Measurements from ENCODE around the gene SECISBP2. TPM values are rescaled to one million over a fixed set of nuclear protein-coding genes. Genes with fewer than 3 reads are reported as not detected.
A peak's percentile ranks its signal among the peaks of the same experiment; 100 is the strongest.

SECISBP2 gene
- total RNA-seq, 2 donors from 2014 or later = 43.1 to 63.6 TPM

GRCh38 chr9:89358985-89359384 lies 40.7 kb downstream of the SECISBP2 start:
- no peak for ATAC-seq
- DNase-seq (ENCODE audit: low spot score) = no peak
- H3K27me3 Mint-ChIP-seq = no peaks in the 10 kb centered on the region
- H3K9me3 Mint-ChIP-seq = no peaks in the 10 kb centered on the region
- peak overlapping the region; percentile 28 to 54 for H3K27ac Mint-ChIP-seq
- no peak overlapping the region for H3K4me3 Mint-ChIP-seq
- H3K36me3 Mint-ChIP-seq = peaks cover 24% of the 10 kb centered on the region
- H3K4me1 Mint-ChIP-seq (ENCODE audit: low read depth in 2 of 2) = peaks cover 18 to 21% of the 10 kb centered on the region in 2 donors

- Mint-ChIP-seq H3K27me3 (no peaks in the 10 kb centered on the region), H3K4me3 (no peak overlapping the region), H3K4me1 (ENCODE audit: low read depth in 2 of 2) (peaks cover 18 to 20% of the 10 kb centered on the region in 2 donors), H3K36me3 (peaks cover 21% of the 10 kb centered on the region), H3K9me3 (no peaks in the 10 kb centered on the region), H3K27ac (peak overlapping the region; percentile 73 to 79)
- peak; percentile 61 to 71 for ATAC-seq
- peak; percentile 57 for DNase-seq (ENCODE audit: low spot score)
These were observed 41.5 kb downstream of the SECISBP2 start for GRCh38 chr9:89359751-89360261.

- Mint-ChIP-seq H3K4me1 (ENCODE audit: low read depth in 2 of 2) (peaks cover 18 to 20% of the 10 kb centered on the region in 2 donors), H3K36me3 (peaks cover 19% of the 10 kb centered on the region), H3K4me3 (no peak overlapping the region), H3K9me3 (no peaks in the 10 kb centered on the region), H3K27ac (peak overlapping the region; percentile 73 to 79), H3K27me3 (no peaks in the 10 kb centered on the region)
- peak; percentile 49 for DNase-seq (ENCODE audit: low spot score)
- no peak for ATAC-seq
These were observed 42.2 kb downstream of the SECISBP2 start for GRCh38 chr9:89360465-89360864.

- Mint-ChIP-seq H3K27me3 (no peaks in the 10 kb centered on the region), H3K36me3 (peaks cover 14% of the 10 kb centered on the region), H3K9me3 (no peaks in the 10 kb centered on the region), H3K4me3 (no peak overlapping the region), H3K4me1 (ENCODE audit: low read depth in 2 of 2) (peaks cover 18% of the 10 kb centered on the region in 2 donors), H3K27ac (peak overlapping the region; percentile 73 to 79)
- ATAC-seq (no peak), DNase-seq (ENCODE audit: low spot score) (peak; percentile 35)
These were observed 42.7 kb downstream of the SECISBP2 start for GRCh38 chr9:89361031-89361430.

GRCh38 chr9:89361816-89362646 lies 43.7 kb downstream of the SECISBP2 start:
- H3K4me3 Mint-ChIP-seq = no peak overlapping the region
- no peaks in the 10 kb centered on the region for H3K9me3 Mint-ChIP-seq
- H3K36me3 Mint-ChIP-seq = peaks cover 14% of the 10 kb centered on the region
- H3K27ac Mint-ChIP-seq = peak overlapping the region; percentile 21 to 73
- no peaks in the 10 kb centered on the region for H3K27me3 Mint-ChIP-seq
- H3K4me1 Mint-ChIP-seq (ENCODE audit: low read depth in 2 of 2) = peaks cover 17 to 18% of the 10 kb centered on the region in 2 donors
- ATAC-seq = no peak
- DNase-seq (ENCODE audit: low spot score) = peak; percentile 50

- H3K27ac Mint-ChIP-seq = peak overlapping the region in 1 of 2 donors; percentile 68
- no peak for ATAC-seq
- H3K4me1 Mint-ChIP-seq (ENCODE audit: low read depth in 2 of 2) = peaks cover 10 to 11% of the 10 kb centered on the region in 2 donors
- no peak for DNase-seq (ENCODE audit: low spot score)
- H3K4me3 Mint-ChIP-seq = no peak overlapping the region
- no peaks in the 10 kb centered on the region for H3K27me3 Mint-ChIP-seq
- no peaks in the 10 kb centered on the region for H3K9me3 Mint-ChIP-seq
- peaks cover 14% of the 10 kb centered on the region for H3K36me3 Mint-ChIP-seq
These were observed 44.5 kb downstream of the SECISBP2 start for GRCh38 chr9:89362647-89363310.

GRCh38 chr9:89363311-89363670 lies 45.0 kb downstream of the SECISBP2 start:
- no peak overlapping the region for H3K4me3 Mint-ChIP-seq
- no peaks in the 10 kb centered on the region for H3K27me3 Mint-ChIP-seq
- no peak for ATAC-seq
- no peaks in the 10 kb centered on the region for H3K9me3 Mint-ChIP-seq
- H3K36me3 Mint-ChIP-seq = peaks cover 14% of the 10 kb centered on the region
- no peak for DNase-seq (ENCODE audit: low spot score)
- H3K27ac Mint-ChIP-seq = peak overlapping the region in 1 of 2 donors; percentile 68
- H3K4me1 Mint-ChIP-seq (ENCODE audit: low read depth in 2 of 2) = peaks cover 8 to 11% of the 10 kb centered on the region in 2 donors

- no peaks in the 10 kb centered on the region for H3K9me3 Mint-ChIP-seq
These were observed 45.8 kb downstream of the SECISBP2 start for GRCh38 chr9:89363921-89364665.

GRCh38 chr9:89364666-89365531 lies 46.6 kb downstream of the SECISBP2 start:
- peaks cover 6 to 12% of the 10 kb centered on the region in 2 donors for H3K4me1 Mint-ChIP-seq (ENCODE audit: low read depth in 2 of 2)
- H3K4me3 Mint-ChIP-seq = no peak overlapping the region
- ATAC-seq (peak in 1 of 2 donors; percentile 3), DNase-seq (ENCODE audit: low spot score) (no peak)
- H3K27ac Mint-ChIP-seq = no peak overlapping the region
- H3K36me3 Mint-ChIP-seq = peaks cover 14% of the 10 kb centered on the region
- no peaks in the 10 kb centered on the region for H3K27me3 Mint-ChIP-seq
- H3K9me3 Mint-ChIP-seq = no peaks in the 10 kb centered on the region

More at GRCh38 chr9:89363921-89364665, 45.8 kb downstream of the SECISBP2 start:
- Mint-ChIP-seq H3K4me3 (no peak overlapping the region), H3K27me3 (no peaks in the 10 kb centered on the region), H3K27ac (no peak overlapping the region), H3K4me1 (ENCODE audit: low read depth in 2 of 2) (peaks cover 8 to 15% of the 10 kb centered on the region in 2 donors), H3K36me3 (peaks cover 14% of the 10 kb centered on the region)
- no peak for ATAC-seq
- DNase-seq (ENCODE audit: low spot score) = no peak

GRCh38 chr9:89365532-89365912 lies 47.2 kb downstream of the SECISBP2 start:
- Mint-ChIP-seq H3K9me3 (no peaks in the 10 kb centered on the region), H3K4me1 (ENCODE audit: low read depth in 2 of 2) (peaks cover 1 to 8% of the 10 kb centered on the region in 2 donors), H3K36me3 (peaks cover 12% of the 10 kb centered on the region), H3K27me3 (no peaks in the 10 kb centered on the region), H3K27ac (no peak overlapping the region), H3K4me3 (no peak overlapping the region)
- no peak for ATAC-seq
- DNase-seq (ENCODE audit: low spot score) = no peak

GRCh38 chr9:89366711-89367110 lies 48.4 kb downstream of the SECISBP2 start:
- ATAC-seq = no peak
- Mint-ChIP-seq H3K36me3 (no peaks in the 10 kb centered on the region), H3K4me3 (no peak overlapping the region), H3K27ac (peak overlapping the region in 1 of 2 donors; percentile 64), H3K4me1 (ENCODE audit: low read depth in 2 of 2) (peaks cover 0 to 7% of the 10 kb centered on the region in 2 donors), H3K9me3 (no peaks in the 10 kb centered on the region), H3K27me3 (no peaks in the 10 kb centered on the region)
- no peak for DNase-seq (ENCODE audit: low spot score)

- DNase-seq (ENCODE audit: low spot score) (no peak), ATAC-seq (no peak)
- no peaks in the 10 kb centered on the region for H3K36me3 Mint-ChIP-seq
- no peak overlapping the region for H3K4me3 Mint-ChIP-seq
- H3K9me3 Mint-ChIP-seq = no peaks in the 10 kb centered on the region
- H3K27ac Mint-ChIP-seq = peak overlapping the region in 1 of 2 donors; percentile 64
- H3K4me1 Mint-ChIP-seq (ENCODE audit: low read depth in 2 of 2) = peaks cover 0 to 9% of the 10 kb centered on the region in 2 donors
- H3K27me3 Mint-ChIP-seq = no peaks in the 10 kb centered on the region
These were observed 49.0 kb downstream of the SECISBP2 start for GRCh38 chr9:89367281-89367680.
